K562 (cell line): ENCODE results near the gene VPREB3. TPM values are rescaled to one million over a fixed set of nuclear protein-coding genes. Genes with fewer than 3 reads are reported as not detected.

Experiments used
- ARNT ChIP-seq, 2 experiments: fragments of 450-650 bp; IDR thresholded peaks; 2 replicates each; pipeline ENCODE4 v1.6.1; 2016; ENCODE audit warnings: mild to moderate bottlenecking in 1 of 2
- FOXK2 ChIP-seq, 2 experiments: fragments of 450-650 bp; IDR thresholded peaks in 1 of 2; conservative IDR thresholded peaks in 1 of 2; 2 replicates each; pipeline ENCODE4 v1.6.1; 2016; ENCODE audit warnings: low read depth in 2 of 2, mild to moderate bottlenecking in 1 of 2
- GTF2E2 ChIP-seq: fragments of 200-800 bp; sonication (Bioruptor generic); IDR thresholded peaks from 2 replicates; pipeline ENCODE4 v1.6.1; 2016; ENCODE audit warnings: missing genetic modification characterization, missing compliant biosample characterization
- HIVEP1 ChIP-seq: fragments of 250-450 bp; sonication (Bioruptor Pico); IDR thresholded peaks from 2 replicates; pipeline ENCODE4 v1.4.0; 2020; ENCODE audit warnings: mild to moderate bottlenecking
- KDM5B ChIP-seq: fragments of 200-600 bp; sonication (generic); IDR thresholded peaks from 2 replicates; pipeline ENCODE4 v1.6.1; 2012; ENCODE audit warnings: low read depth, mild to moderate bottlenecking, moderate library complexity, low read length, control low read depth, inconsistent platforms; ENCODE audit not compliant: insufficient replicate concordance
- MAFG ChIP-seq: fragments of 450-650 bp; conservative IDR thresholded peaks from 2 replicates; pipeline ENCODE4 v1.6.1; 2016; ENCODE audit warnings: missing genetic modification characterization, missing compliant biosample characterization
- MTA1 ChIP-seq: fragments of 450-650 bp; IDR thresholded peaks from 2 replicates; pipeline ENCODE4 v1.6.1; 2017; ENCODE audit warnings: borderline replicate concordance
- NFIC ChIP-seq: fragments of 450-650 bp; IDR thresholded peaks from 2 replicates; pipeline ENCODE4 v1.6.1; 2017; ENCODE audit warnings: mild to moderate bottlenecking, inconsistent platforms
- NR4A1 ChIP-seq, 2 experiments: fragments of 250-450 bp in 1 of 2; fragments of 450-650 bp in 1 of 2; sonication (Bioruptor Pico) in 1 of 2; IDR thresholded peaks; 2 replicates each; pipeline versions ENCODE4 v1.4.0 to v1.6.1; 2016 to 2020; ENCODE audit warnings: mild to moderate bottlenecking in 2 of 2, missing compliant biosample characterization in 1 of 2, missing genetic modification characterization in 1 of 2, moderate library complexity in 1 of 2
- PHF21A ChIP-seq: fragments of 450-650 bp; IDR thresholded peaks from 2 replicates; pipeline ENCODE4 v1.6.1; 2017; ENCODE audit warnings: low read depth, borderline replicate concordance
- POLR2H ChIP-seq: IDR thresholded peaks from 2 replicates; pipeline ENCODE4 v1.6.1; 2016; ENCODE audit warnings: missing genetic modification characterization, low read depth, mild to moderate bottlenecking, control low read depth, missing compliant biosample characterization, moderate library complexity
- PTTG1 ChIP-seq: fragments of 450-650 bp; IDR thresholded peaks from 2 replicates; pipeline ENCODE4 v1.6.1; 2016; ENCODE audit warnings: low read depth, mild to moderate bottlenecking, missing genetic modification characterization, missing compliant biosample characterization
- RAD21 ChIP-seq, 2 experiments: fragments of 250-450 bp in 1 of 2; fragments of 450-650 bp in 1 of 2; sonication (Bioruptor Pico) in 1 of 2; formaldehyde crosslinking in 1 of 2; IDR thresholded peaks in 1 of 2; conservative IDR thresholded peaks in 1 of 2; 2 replicates each; pipeline versions ENCODE4 v1.4.0 to v1.8.0; 2020 to 2022; ENCODE audit warnings: mild to moderate bottlenecking in 2 of 2, moderate library complexity in 1 of 2
- SIN3A ChIP-seq, 2 experiments: fragments of 150-350 bp in 1 of 2; IDR thresholded peaks; 2 replicates each; pipeline ENCODE4 v1.6.1; 2011 to 2016; ENCODE audit warnings: borderline replicate concordance in 2 of 2, low read depth in 2 of 2, low read length in 2 of 2, mild to moderate bottlenecking in 2 of 2, moderate library complexity in 2 of 2; ENCODE audit not compliant: control insufficient read depth in 1 of 2
- SMARCA4 ChIP-seq: fragments of 450-650 bp; IDR thresholded peaks from 2 replicates; pipeline ENCODE4 v1.6.1; 2016
- SP1 ChIP-seq: sonication (generic); formaldehyde crosslinking; IDR thresholded peaks from 2 replicates; pipeline ENCODE4 v1.8.1; 2022; ENCODE audit warnings: mild to moderate bottlenecking, missing genetic modification reagents
- SRSF1 ChIP-seq: fragments of 200-400 bp; formaldehyde crosslinking; IDR thresholded peaks from 2 replicates; pipeline ENCODE4 v1.6.1; 2017; ENCODE audit warnings: mild to moderate bottlenecking, low read depth, low read length, moderate library complexity
- ZC3H11A ChIP-seq: IDR thresholded peaks from 2 replicates; pipeline ENCODE4 v1.6.1; 2012; ENCODE audit warnings: low read depth, low read length, improper control_type of control experiment
- ZKSCAN8 ChIP-seq: fragments of 200-800 bp; sonication (Bioruptor generic); IDR thresholded peaks from 2 replicates; pipeline ENCODE4 v1.6.1; 2016; ENCODE audit warnings: missing genetic modification characterization, missing compliant biosample characterization
- ZNF3 ChIP-seq: fragments of 250-450 bp; sonication (Bioruptor Pico); IDR thresholded peaks from 2 replicates; pipeline ENCODE4 v1.5.0; 2021; ENCODE audit warnings: mild to moderate bottlenecking, moderate library complexity
- polyA plus RNA-seq, 8 experiments: library from polyadenylated mRNA; depleted of rRNA in 4 of 8; stranded (reverse) in 5 of 8; unstranded in 3 of 8; fragments of >200 nt; fragmentation: Nextera tagmentation in 2 of 8; fragmentation: Illumina TruSeq in 1 of 8; extraction: Ambion mirVana in 2 of 8; extraction: Trizol in 1 of 8; gene quantifications; 2 replicates each; pipeline versions ENCODE4 v1.2.1 to v1.2.3, GENCODE V29; 2011 to 2014; ENCODE audit warnings: inconsistent platforms in 1 of 8, missing spikeins in 1 of 8
- total RNA-seq, 7 experiments: library from RNA; depleted of rRNA in 6 of 7; stranded (reverse); fragments of >200 nt in 6 of 7; fragmentation: Illumina TruSeq in 2 of 7; extraction: Trizol in 2 of 7; gene quantifications; 2 replicates each; pipeline versions ENCODE4 v1.2.1 to v1.2.3, GENCODE V29; 2011 to 2021; ENCODE audit warnings: low replicate concordance in 1 of 7
- TF ChIP-seq, protein P1 (sequence below): fragments of 250-450 bp; sonication (Bioruptor Pico); IDR thresholded peaks from 2 replicates; pipeline ENCODE4 v1.9.0; 2021; ENCODE audit warnings: mild to moderate bottlenecking
- TF ChIP-seq, protein P2 (sequence below): fragments of 450-650 bp; IDR thresholded peaks from 2 replicates; pipeline ENCODE4 v1.6.1; 2017; ENCODE audit warnings: antibody characterized with exemption
- TF ChIP-seq, protein P3 (sequence below): fragments of 450-650 bp; formaldehyde crosslinking; IDR thresholded peaks from 2 replicates; pipeline ENCODE4 v1.4.0; 2020; ENCODE audit warnings: mild to moderate bottlenecking, moderate library complexity

Gene VPREB3
- total and polyA plus RNA-seq, 9 of the 15 experiments (the other 6 are each of a cell fraction or from before 2014, with no cell fraction given): 0.14 to 0.71 (median 0.20) TPM; not detected in 6

DNA sequence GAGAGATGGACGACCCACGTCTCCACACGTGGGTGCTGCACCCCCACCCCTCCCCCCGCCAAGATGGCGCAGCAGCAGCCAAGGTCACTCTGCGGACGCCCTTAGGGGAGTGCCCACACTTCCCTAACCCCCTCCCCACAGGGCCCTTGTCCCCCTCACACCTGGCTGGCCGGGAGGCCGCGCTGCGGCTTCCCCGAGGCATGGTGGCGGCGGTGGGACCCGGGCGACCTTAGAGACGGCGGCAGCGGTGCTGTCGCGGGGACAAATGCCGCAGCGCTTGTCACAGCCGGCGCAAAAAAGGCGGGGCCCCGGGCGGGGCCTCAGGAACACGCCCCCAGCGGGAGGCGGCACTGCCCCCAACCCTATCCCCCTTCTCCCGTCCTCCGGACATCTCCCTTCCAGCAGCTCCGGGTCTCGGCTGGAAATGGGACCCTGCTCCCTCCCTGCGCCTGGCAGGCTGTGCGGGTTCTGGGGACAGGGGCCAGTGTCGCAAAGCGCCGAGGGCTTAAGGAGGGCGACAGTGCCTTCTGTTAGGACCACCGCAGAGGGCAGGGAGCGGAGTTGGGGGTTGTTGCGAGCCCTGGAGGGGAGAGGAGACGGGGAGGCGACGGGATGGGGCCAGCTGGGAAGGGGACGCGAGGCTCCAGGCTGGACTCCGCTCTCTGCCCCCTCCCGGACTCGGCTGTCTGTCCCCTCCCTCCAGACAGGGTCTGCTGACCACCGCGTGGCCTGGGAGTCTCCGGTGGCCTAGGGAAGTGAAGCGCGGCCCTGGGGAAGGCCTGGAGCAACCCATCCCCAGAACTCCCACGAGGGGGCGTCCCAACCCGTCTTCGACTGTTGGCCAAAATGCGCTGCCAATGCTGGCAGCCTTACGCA is 13.7 kb upstream of the VPREB3 start, which contains the start of gene CHCHD10 (continued):
- TF ChIP-seq, protein P1, sequence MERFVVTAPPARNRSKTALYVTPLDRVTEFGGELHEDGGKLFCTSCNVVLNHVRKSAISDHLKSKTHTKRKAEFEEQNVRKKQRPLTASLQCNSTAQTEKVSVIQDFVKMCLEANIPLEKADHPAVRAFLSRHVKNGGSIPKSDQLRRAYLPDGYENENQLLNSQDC: no peak
- TF ChIP-seq HIVEP1 (CRISPR knock-in tag) (peak; percentile 56; the same call in 1 of the 2 replicates), NFIC (peak; percentile 38), GTF2E2 (tag) (peak; percentile 89), MTA1 (0 out of 2 replicates have a peak, but pooled peaks have one; percentile 31), SMARCA4 (no peak), KDM5B (peak; percentile 64), SIN3A (IDR thresholded peaks at IDR 0.05; ENCODE audit: borderline replicate concordance in 2 of 2, control insufficient read depth in 1 of 2, low read depth in 2 of 2, low read length in 2 of 2) (peak; percentile 46 to 80; a peak in 3 of 4 replicates), SP1 (CRISPR knock-in tag) (0 out of 2 replicates have a peak, but pooled peaks have one; percentile 72), FOXK2 (conservative IDR thresholded peaks at IDR 0.05 in 1 of 2, IDR thresholded peaks at IDR 0.05 in 1 of 2; ENCODE audit: low read depth in 2 of 2) (0 out of 4 replicates have a peak, but pooled peaks of 1 of the 2 experiments have one; percentile 10), ZC3H11A (no peak), ZKSCAN8 (no peak), ZNF3 (CRISPR knock-in tag) (no peak), RAD21 (CRISPR knock-in tag; conservative IDR thresholded peaks at IDR 0.05 in 1 of 2, IDR thresholded peaks at IDR 0.05 in 1 of 2) (peak in 1 of 2 experiments; percentile 55; a peak in 2 of 4 replicates), POLR2H (peak; percentile 82), SRSF1 (no peak), NR4A1 (CRISPR knock-in tag; IDR thresholded peaks at IDR 0.05) (0 out of 2 replicates have a peak, but pooled peaks have one; percentile 24), NR4A1 (tag; IDR thresholded peaks at IDR 0.05) (peak; percentile 73; the same call in 1 of the 2 replicates), ARNT (IDR thresholded peaks at IDR 0.05) (no peak), PTTG1 (no peak), MAFG (tag) (no peak), PHF21A (no peak)
- TF ChIP-seq, protein P2, sequence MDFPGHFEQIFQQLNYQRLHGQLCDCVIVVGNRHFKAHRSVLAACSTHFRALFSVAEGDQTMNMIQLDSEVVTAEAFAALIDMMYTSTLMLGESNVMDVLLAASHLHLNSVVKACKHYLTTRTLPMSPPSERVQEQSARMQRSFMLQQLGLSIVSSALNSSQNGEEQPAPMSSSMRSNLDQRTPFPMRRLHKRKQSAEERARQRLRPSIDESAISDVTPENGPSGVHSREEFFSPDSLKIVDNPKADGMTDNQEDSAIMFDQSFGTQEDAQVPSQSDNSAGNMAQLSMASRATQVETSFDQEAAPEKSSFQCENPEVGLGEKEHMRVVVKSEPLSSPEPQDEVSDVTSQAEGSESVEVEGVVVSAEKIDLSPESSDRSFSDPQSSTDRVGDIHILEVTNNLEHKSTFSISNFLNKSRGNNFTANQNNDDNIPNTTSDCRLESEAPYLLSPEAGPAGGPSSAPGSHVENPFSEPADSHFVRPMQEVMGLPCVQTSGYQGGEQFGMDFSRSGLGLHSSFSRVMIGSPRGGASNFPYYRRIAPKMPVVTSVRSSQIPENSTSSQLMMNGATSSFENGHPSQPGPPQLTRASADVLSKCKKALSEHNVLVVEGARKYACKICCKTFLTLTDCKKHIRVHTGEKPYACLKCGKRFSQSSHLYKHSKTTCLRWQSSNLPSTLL: no peak
- TF ChIP-seq, protein P3, sequence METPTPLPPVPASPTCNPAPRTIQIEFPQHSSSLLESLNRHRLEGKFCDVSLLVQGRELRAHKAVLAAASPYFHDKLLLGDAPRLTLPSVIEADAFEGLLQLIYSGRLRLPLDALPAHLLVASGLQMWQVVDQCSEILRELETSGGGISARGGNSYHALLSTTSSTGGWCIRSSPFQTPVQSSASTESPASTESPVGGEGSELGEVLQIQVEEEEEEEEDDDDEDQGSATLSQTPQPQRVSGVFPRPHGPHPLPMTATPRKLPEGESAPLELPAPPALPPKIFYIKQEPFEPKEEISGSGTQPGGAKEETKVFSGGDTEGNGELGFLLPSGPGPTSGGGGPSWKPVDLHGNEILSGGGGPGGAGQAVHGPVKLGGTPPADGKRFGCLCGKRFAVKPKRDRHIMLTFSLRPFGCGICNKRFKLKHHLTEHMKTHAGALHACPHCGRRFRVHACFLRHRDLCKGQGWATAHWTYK: peak; percentile 86
